ENCODE measurements around the gene TRAPPC2L.

- no peak for TF ChIP-seq RAD21 (IDR thresholded peaks at IDR 0.05; ENCODE audit: low read depth)
- TF ChIP-seq, protein P1, sequence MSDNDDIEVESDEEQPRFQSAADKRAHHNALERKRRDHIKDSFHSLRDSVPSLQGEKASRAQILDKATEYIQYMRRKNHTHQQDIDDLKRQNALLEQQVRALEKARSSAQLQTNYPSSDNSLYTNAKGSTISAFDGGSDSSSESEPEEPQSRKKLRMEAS (IDR thresholded peaks at IDR 0.05) = no peak
- no peak for TF ChIP-seq CREB1 (IDR thresholded peaks at IDR 0.05; ENCODE audit: low read depth)
- TF ChIP-seq, protein P2, sequence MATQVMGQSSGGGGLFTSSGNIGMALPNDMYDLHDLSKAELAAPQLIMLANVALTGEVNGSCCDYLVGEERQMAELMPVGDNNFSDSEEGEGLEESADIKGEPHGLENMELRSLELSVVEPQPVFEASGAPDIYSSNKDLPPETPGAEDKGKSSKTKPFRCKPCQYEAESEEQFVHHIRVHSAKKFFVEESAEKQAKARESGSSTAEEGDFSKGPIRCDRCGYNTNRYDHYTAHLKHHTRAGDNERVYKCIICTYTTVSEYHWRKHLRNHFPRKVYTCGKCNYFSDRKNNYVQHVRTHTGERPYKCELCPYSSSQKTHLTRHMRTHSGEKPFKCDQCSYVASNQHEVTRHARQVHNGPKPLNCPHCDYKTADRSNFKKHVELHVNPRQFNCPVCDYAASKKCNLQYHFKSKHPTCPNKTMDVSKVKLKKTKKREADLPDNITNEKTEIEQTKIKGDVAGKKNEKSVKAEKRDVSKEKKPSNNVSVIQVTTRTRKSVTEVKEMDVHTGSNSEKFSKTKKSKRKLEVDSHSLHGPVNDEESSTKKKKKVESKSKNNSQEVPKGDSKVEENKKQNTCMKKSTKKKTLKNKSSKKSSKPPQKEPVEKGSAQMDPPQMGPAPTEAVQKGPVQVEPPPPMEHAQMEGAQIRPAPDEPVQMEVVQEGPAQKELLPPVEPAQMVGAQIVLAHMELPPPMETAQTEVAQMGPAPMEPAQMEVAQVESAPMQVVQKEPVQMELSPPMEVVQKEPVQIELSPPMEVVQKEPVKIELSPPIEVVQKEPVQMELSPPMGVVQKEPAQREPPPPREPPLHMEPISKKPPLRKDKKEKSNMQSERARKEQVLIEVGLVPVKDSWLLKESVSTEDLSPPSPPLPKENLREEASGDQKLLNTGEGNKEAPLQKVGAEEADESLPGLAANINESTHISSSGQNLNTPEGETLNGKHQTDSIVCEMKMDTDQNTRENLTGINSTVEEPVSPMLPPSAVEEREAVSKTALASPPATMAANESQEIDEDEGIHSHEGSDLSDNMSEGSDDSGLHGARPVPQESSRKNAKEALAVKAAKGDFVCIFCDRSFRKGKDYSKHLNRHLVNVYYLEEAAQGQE (IDR thresholded peaks at IDR 0.05; ENCODE audit: low read depth) = no peak
- no peak for TF ChIP-seq USF1 (IDR thresholded peaks at IDR 0.05)
- no peak for TF ChIP-seq TEAD4 (IDR thresholded peaks at IDR 0.05)
- TF ChIP-seq YY1 (IDR thresholded peaks at IDR 0.05; ENCODE audit: low read depth) = no peak
- TF ChIP-seq EGR1 (IDR thresholded peaks at IDR 0.05) = no peak
- TF ChIP-seq FOXM1 (IDR thresholded peaks at IDR 0.05; ENCODE audit: borderline replicate concordance, low read depth) = no peak
- no peak for TF ChIP-seq CEBPB (IDR thresholded peaks at IDR 0.05)
- no peak for TF ChIP-seq EP300 (IDR thresholded peaks at IDR 0.05; ENCODE audit: borderline replicate concordance)
Observed at GRCh38 chr16:88896238-88897070, 39.5 kb downstream of the TRAPPC2L start.
